SK-N-SH (cell line): ENCODE results near the gene BTF3. TPM values are rescaled to one million over a fixed set of nuclear protein-coding genes. Genes with fewer than 3 reads are reported as not detected.

Experiments used
- CTCF ChIA-PET: fragments of 300-600, 350-600 bp; formaldehyde crosslinking; extraction: SDS; loops from one replicate; lab custom pipeline; 2021; lab: Yijun Ruan, JAX
- POLR2A ChIA-PET: fragments of 350-600 bp; sonication (Branson Sonifier 250); formaldehyde crosslinking; extraction: SDS; loops from one replicate; lab custom pipeline; 2020; ENCODE audit warnings: antibody characterized with exemption, inconsistent platforms; lab: Yijun Ruan, JAX
- DNase-seq: peaks from one replicate; pipeline ENCODE4 v3.0.0; 2012
- H2AFZ ChIP-seq: fragments of 200-600 bp; sonication (generic); 2 replicates; pipeline ENCODE4 v1.8.1; 2016; ENCODE audit warnings: antibody characterized with exemption, mild to moderate bottlenecking, low read depth
- H3F3A ChIP-seq: fragments of 200-600 bp; sonication (generic); replicated peaks from 2 replicates; pipeline ENCODE3; 2016; ENCODE audit warnings: antibody characterized with exemption, mild to moderate bottlenecking; ENCODE audit not compliant: insufficient read depth
- H3K27ac ChIP-seq, 2 experiments: fragments of 200-500 bp in 1 of 2; fragments of 200-600 bp in 1 of 2; sonication (Bioruptor generic) in 1 of 2; sonication (generic), shearing (Covaris generic) in 1 of 2; 2 replicates each; pipeline versions ENCODE4 v1.5.1 to v1.6.1; 2014 to 2016; ENCODE audit warnings: low read depth in 2 of 2, inconsistent platforms in 1 of 2, low read length in 1 of 2, mild to moderate bottlenecking in 1 of 2, mixed read lengths in 1 of 2
- H3K27me3 ChIP-seq: fragments of 200-600 bp; sonication (generic), shearing (Covaris generic); 2 replicates; pipeline ENCODE4 v1.6.1; 2016; ENCODE audit warnings: mixed run types; ENCODE audit not compliant: insufficient read depth
- H3K36me3 ChIP-seq, 2 experiments: fragments of 200-500 bp in 1 of 2; fragments of 200-600 bp in 1 of 2; sonication (Bioruptor generic) in 1 of 2; sonication (generic) in 1 of 2; replicated peaks in 1 of 2; 2 replicates each; pipeline versions ENCODE3 to v1.5.1; 2014 to 2016; ENCODE audit warnings: low read length in 1 of 2, mild to moderate bottlenecking in 1 of 2; ENCODE audit not compliant: insufficient read depth in 2 of 2, control insufficient read depth in 1 of 2
- H3K4me1 ChIP-seq, 2 experiments: fragments of 200-500 bp in 1 of 2; fragments of 200-600 bp in 1 of 2; sonication (Bioruptor generic) in 1 of 2; sonication (generic), shearing (Covaris generic) in 1 of 2; 2 replicates each; pipeline versions ENCODE4 v1.5.1 to v1.6.1; 2014 to 2016; ENCODE audit warnings: low read depth in 1 of 2, low read length in 1 of 2, mixed run types in 1 of 2; ENCODE audit not compliant: insufficient read depth in 2 of 2, control insufficient read depth in 1 of 2
- H3K4me2 ChIP-seq: fragments of 200-600 bp; sonication (generic), shearing (Covaris generic); 2 replicates; pipeline ENCODE4 v1.6.1; 2017; ENCODE audit warnings: mixed run types
- H3K4me3 ChIP-seq, 2 experiments: fragments of 200-500 bp in 1 of 2; fragments of 200-600 bp in 1 of 2; sonication (Bioruptor generic) in 1 of 2; sonication (generic), shearing (Covaris generic) in 1 of 2; 2 replicates each; pipeline versions ENCODE4 v1.5.1 to v1.8.1; 2014 to 2016; ENCODE audit warnings: low read depth in 2 of 2, inconsistent platforms in 1 of 2, low read length in 1 of 2, mild to moderate bottlenecking in 1 of 2, mixed read lengths in 1 of 2, moderate library complexity in 1 of 2
- H3K79me2 ChIP-seq: fragments of 200-600 bp; sonication (generic); 2 replicates; pipeline ENCODE4 v1.8.1; 2017; ENCODE audit warnings: mild to moderate bottlenecking; ENCODE audit not compliant: insufficient read depth
- H3K9ac ChIP-seq: fragments of 200-600 bp; sonication (generic); 2 replicates; pipeline ENCODE4 v1.6.1; 2017; ENCODE audit warnings: mixed run types
- H3K9me2 ChIP-seq: fragments of 200-600 bp; sonication (generic); 2 replicates; pipeline ENCODE4 v1.6.1; 2017; ENCODE audit warnings: mixed run types
- H3K9me3 ChIP-seq: fragments of 200-600 bp; sonication (generic); 2 replicates; pipeline ENCODE4 v1.6.1; 2017; ENCODE audit warnings: mixed run types, mild to moderate bottlenecking, moderate library complexity
- H4K20me1 ChIP-seq: fragments of 200-600 bp; sonication (generic); 2 replicates; pipeline ENCODE4 v1.6.1; 2017; ENCODE audit warnings: mild to moderate bottlenecking, mixed run types; ENCODE audit not compliant: insufficient read depth
- EP300 ChIP-seq, 2 experiments: IDR thresholded peaks; 2 replicates each; pipeline versions ENCODE4 v1.4.0 to v1.6.1; 2012; ENCODE audit warnings: borderline replicate concordance in 1 of 2, low read depth in 1 of 2, low read length in 1 of 2
- FOSL2 ChIP-seq: IDR thresholded peaks from 2 replicates; pipeline ENCODE4 v1.4.0; 2012; ENCODE audit warnings: low read depth, mild to moderate bottlenecking, moderate library complexity, borderline replicate concordance
- FOXJ3 ChIP-seq: sonication (generic); formaldehyde crosslinking; IDR thresholded peaks from 2 replicates; pipeline ENCODE4 v1.5.1; 2020; ENCODE audit warnings: mild to moderate bottlenecking, missing genetic modification reagents
- FOXM1 ChIP-seq: IDR thresholded peaks from 2 replicates; pipeline ENCODE4 v1.4.0; 2012; ENCODE audit warnings: low read depth, mild to moderate bottlenecking
- GABPA ChIP-seq: IDR thresholded peaks from 2 replicates; pipeline ENCODE4 v1.4.0; 2012; ENCODE audit warnings: low read depth, mild to moderate bottlenecking
- IRF3 ChIP-seq: fragments of 150-350 bp; IDR thresholded peaks from 2 replicates; pipeline ENCODE4 v1.6.1; 2016; ENCODE audit warnings: mild to moderate bottlenecking, low read depth, low read length
- JUND ChIP-seq: IDR thresholded peaks from 2 replicates; pipeline ENCODE4 v1.4.0; 2012
- MAX ChIP-seq: IDR thresholded peaks from 2 replicates; pipeline ENCODE4 v1.4.0; 2012; ENCODE audit warnings: low read depth
- MEF2A ChIP-seq: IDR thresholded peaks from 2 replicates; pipeline ENCODE4 v1.4.0; 2012; ENCODE audit warnings: low read depth, borderline replicate concordance
- MXI1 ChIP-seq: IDR thresholded peaks from 2 replicates; pipeline ENCODE4 v1.6.1; 2012; ENCODE audit warnings: mild to moderate bottlenecking, low read depth, low read length, improper control_type of control experiment
- NFIC ChIP-seq: IDR thresholded peaks from 2 replicates; pipeline ENCODE4 v1.4.0; 2012; ENCODE audit warnings: borderline replicate concordance
- NRF1 ChIP-seq: IDR thresholded peaks from 2 replicates; pipeline ENCODE4 v1.6.1; 2012; ENCODE audit warnings: low read depth, mild to moderate bottlenecking, low read length
- RAD21 ChIP-seq: IDR thresholded peaks from 2 replicates; pipeline ENCODE4 v1.6.1; 2012; ENCODE audit warnings: mild to moderate bottlenecking, low read length
- RFX5 ChIP-seq: IDR thresholded peaks from 2 replicates; pipeline ENCODE4 v1.6.1; 2012; ENCODE audit warnings: mild to moderate bottlenecking, improper control_type of control experiment, low read length
- RXRA ChIP-seq: IDR thresholded peaks from 2 replicates; pipeline ENCODE4 v1.4.0; 2012; ENCODE audit warnings: low read depth, mild to moderate bottlenecking, borderline replicate concordance
- SIN3A ChIP-seq: IDR thresholded peaks from 2 replicates; pipeline ENCODE4 v1.6.1; 2012; ENCODE audit warnings: low read depth, mild to moderate bottlenecking, low read length, moderate library complexity, borderline replicate concordance
- TEAD4 ChIP-seq: IDR thresholded peaks from 2 replicates; pipeline ENCODE4 v1.4.0; 2012; ENCODE audit warnings: mild to moderate bottlenecking, borderline replicate concordance; ENCODE audit not compliant: insufficient read depth
- USF1 ChIP-seq: IDR thresholded peaks from 2 replicates; pipeline ENCODE4 v1.4.0; 2012; ENCODE audit warnings: low read depth, borderline replicate concordance
- YY1 ChIP-seq: IDR thresholded peaks from 2 replicates; pipeline ENCODE4 v1.4.0; 2012; ENCODE audit warnings: low read depth, mild to moderate bottlenecking
- polyA plus RNA-seq, 3 experiments: library from polyadenylated mRNA; depleted of rRNA; stranded (reverse); fragments of >200 nt; gene quantifications; 2 replicates each; pipeline ENCODE4 v1.2.3, GENCODE V29; 2012

The BTF3 gene
- polyA plus RNA-seq, 1 of the 3 experiments (the other 2 are of a cell fraction), result 492 TPM

GRCh38 chr5:73493421-73493820 lies 4.8 kb upstream of the BTF3 start (continued):
- no peak for TF ChIP-seq RFX5
- no peak for TF ChIP-seq RXRA
- no peak for TF ChIP-seq IRF3
- TF ChIP-seq FOXJ3, result no peak
- TF ChIP-seq JUND, result no peak
- no peak for TF ChIP-seq NRF1
- no peak for TF ChIP-seq GABPA

GRCh38 chr5:73494721-73495120 lies 3.5 kb upstream of the BTF3 start:
- CTCF ChIA-PET, result no interaction called here
- Histone ChIP-seq H3K9me3 (no peaks in the 10 kb centered on the region), H3K4me2 (peak overlapping the region; percentile 24; the same call in 1 of the 2 replicates), H3K36me3 (peaks cover 2 to 7% of the 10 kb centered on the region in 2 experiments), H3K4me3 (no peak overlapping the region)
- POLR2A ChIA-PET, result no interaction called here
- TF ChIP-seq SIN3A (no peak), RFX5 (no peak), YY1 (no peak), MXI1 (no peak), FOXM1 (no peak), NFIC (no peak), EP300 (IDR thresholded peaks at IDR 0.05; ENCODE audit: borderline replicate concordance in 1 of 2, low read depth in 1 of 2, low read length in 1 of 2) (no peak), MAX (no peak), MEF2A (no peak), FOSL2 (no peak), IRF3 (no peak), TEAD4 (no peak), USF1 (no peak), RAD21 (no peak)
- TF ChIP-seq, all 33 proteins: peak for 0
- Histone ChIP-seq H4K20me1 (peaks cover 5% of the 10 kb centered on the region), H3K27me3 (no peaks in the 10 kb centered on the region), H3K9ac (no peak overlapping the region), H3K27ac (no peak overlapping the region), H3F3A (peaks cover 12% of the 10 kb centered on the region), H3K79me2 (peaks cover 20% of the 10 kb centered on the region), H3K4me1 (peaks cover under 1 to 2% of the 10 kb centered on the region in 2 experiments; a peak in 3 of 4 replicates), H3K9me2 (no peaks in the 10 kb centered on the region), H2AFZ (no peak overlapping the region)
- no peak for DNase-seq
